GM18517 (cell line): ENCODE data around the gene SSH3.
A peak's percentile ranks its signal among the peaks of the same experiment; 100 is the strongest.

ENCODE experiments used
- ATAC-seq: cut with Tn5 transposase; IDR thresholded peaks from one replicate; pipeline ENCODE4 v1.9.1; 2021; ENCODE audit warnings: mild to moderate bottlenecking, moderate library complexity; ENCODE audit not compliant: unreplicated experiment

The SSH3 gene

GRCh38 chr11:67289651-67290479 is 13.5 kb upstream of the SSH3 start:
- peak; percentile 0 for ATAC-seq

GRCh38 chr11:67290801-67291200 is 12.5 kb upstream of the SSH3 start:
- ATAC-seq, result no peak

- no peak for ATAC-seq
Measured at GRCh38 chr11:67291481-67292381, 11.6 kb upstream of the SSH3 start.

DNA sequence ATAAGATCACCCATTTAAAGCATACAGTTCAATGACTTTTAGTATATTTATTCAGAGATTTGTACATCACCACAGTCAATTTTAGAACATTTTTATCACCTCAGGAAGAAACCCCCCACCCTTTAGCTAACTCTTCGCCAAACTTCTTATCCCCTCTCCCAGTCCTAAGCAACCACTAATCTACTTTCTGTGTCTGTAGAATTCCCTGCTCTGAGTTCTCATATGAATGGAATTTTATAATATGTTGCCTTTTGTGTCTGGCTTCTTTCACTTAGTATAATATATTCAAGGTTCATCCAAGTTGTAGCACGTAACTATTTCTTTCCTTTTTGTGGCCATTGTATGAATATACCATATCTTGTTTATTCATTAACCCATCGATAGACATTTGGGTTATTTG is 10.7 kb upstream of the SSH3 start:
- ATAC-seq, result no peak

DNA sequence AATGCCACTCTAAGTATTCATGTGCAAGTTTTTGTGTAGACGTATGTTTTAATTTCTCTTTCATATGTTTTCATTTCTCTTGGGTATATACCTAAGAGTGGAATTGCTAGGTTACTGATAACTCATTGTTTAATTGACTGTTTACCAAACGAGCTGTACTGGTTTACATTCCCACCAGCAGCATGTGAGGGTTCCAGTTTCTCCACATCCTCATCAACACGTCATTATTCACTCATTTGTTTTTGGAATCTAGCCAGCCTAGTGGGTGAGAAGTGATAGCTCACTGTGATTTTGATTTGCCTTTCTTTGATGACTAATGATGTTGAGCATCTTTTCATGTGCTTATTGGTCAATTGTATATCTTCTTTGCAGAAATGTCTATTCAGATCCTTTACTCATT is 10.2 kb upstream of the SSH3 start:
- ATAC-seq, result no peak

DNA sequence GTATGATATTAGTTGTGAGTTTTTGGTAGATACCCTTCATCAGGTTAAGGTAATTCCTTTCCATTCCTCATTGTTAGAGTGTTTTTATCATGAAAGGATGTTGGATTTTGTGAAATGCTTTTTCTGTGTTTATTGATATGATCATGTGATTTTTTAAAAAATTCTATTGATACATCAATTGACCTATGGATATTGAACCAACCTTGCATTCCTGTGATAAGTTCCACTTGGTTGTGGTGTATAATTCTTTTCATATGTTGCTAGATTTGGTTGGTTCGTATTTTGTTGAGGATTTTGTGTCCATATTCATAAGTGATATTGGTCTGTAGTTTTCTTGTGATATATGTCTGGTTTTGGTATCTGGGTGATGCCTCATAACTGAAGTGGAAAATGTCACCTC is 7.5 kb upstream of the SSH3 start:
- no peak for ATAC-seq

GRCh38 chr11:67298786-67299185 is 4.5 kb upstream of the SSH3 start:
- ATAC-seq, result no peak

DNA sequence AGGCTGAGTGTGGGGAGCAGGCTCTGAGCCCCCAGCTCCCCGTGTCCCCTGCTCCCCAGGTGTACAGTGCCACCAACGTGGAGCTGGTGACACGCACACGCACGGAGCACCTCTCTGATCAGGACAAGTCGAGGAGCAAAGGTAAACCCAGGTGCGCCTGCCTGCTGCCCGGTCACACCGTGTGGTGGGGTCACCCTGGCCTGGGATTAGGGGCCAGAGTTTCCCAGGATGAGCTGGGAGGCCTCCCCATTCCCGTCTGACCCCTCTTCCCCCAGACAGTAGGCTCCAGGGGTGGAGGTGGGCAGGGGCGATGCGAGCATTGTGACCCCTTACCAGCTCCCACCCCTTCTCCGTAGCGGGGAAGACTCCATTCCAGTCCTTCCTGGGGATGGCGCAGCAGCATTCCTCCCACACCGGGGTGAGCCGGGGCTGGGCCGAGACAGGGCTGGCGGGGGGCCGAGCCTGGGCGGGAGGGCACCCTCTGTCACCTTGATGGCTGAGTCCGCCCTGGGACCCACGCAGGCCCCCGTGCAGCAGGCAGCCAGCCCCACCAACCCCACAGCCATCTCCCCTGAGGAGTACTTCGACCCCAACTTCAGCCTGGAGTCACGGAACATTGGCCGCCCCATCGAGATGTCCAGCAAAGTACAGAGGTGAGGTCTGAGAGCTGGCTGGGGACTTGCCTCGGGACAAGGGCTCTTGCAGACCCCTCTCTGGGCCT is 3.7 kb upstream of the SSH3 start:
- ATAC-seq, result no peak

- no peak for ATAC-seq
Measured at GRCh38 chr11:67300256-67300755, 3.0 kb upstream of the SSH3 start.

DNA sequence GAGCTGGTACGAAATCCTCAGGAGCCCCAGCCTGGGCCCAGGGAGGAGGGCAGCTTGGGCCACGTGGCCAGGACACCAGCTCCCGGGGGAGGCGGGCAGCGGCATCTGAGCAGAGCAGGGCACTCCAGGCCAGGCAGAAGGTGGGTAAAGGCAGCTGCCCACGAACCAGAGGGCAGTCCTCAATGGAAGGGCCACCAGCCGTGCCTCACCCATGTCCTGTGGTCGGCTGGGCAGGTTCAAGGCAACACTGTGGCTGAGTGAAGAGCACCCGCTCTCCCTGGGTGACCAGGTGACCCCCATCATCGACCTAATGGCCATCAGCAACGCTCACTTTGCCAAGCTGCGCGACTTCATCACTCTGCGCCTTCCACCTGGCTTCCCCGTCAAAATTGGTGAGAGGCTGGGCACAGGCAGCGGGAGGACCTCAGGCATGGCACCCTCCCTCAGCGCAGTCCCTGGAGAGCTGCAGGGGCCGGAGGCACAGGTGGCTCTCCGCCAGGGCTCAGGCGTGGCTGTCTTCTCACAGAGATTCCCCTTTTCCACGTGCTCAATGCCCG is 2.5 kb upstream of the SSH3 start:
- no peak for ATAC-seq

GRCh38 chr11:67301313-67301921 is 1.9 kb upstream of the SSH3 start:
- no peak for ATAC-seq

DNA sequence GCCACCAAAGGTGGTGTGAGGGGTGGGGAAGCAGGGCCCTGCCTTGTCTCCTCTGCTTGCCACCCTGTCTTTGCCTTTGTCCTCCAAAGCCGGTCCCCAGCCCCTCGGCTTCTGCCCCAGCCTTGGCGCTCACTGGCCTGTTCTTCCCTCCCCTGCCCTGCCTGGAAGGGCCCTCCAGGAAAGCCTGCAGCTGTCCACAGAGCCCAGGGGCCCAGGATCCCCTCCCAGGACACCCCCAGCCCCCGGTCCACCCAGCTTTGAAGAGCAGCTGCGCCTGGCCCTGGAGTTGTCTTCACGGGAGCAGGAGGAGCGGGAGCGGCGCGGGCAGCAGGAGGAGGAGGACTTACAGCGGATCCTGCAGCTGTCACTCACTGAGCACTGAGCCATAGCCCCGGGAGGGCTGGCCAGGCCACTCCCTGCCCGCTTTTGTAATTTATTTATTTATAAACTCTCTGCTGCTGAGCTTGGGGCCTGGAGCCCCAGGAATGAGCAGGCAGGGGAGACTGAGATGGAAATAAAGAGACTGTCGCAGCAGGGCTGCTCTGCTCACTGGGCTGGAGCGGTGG is 1.3 kb upstream of the SSH3 start:
- no peak for ATAC-seq

DNA sequence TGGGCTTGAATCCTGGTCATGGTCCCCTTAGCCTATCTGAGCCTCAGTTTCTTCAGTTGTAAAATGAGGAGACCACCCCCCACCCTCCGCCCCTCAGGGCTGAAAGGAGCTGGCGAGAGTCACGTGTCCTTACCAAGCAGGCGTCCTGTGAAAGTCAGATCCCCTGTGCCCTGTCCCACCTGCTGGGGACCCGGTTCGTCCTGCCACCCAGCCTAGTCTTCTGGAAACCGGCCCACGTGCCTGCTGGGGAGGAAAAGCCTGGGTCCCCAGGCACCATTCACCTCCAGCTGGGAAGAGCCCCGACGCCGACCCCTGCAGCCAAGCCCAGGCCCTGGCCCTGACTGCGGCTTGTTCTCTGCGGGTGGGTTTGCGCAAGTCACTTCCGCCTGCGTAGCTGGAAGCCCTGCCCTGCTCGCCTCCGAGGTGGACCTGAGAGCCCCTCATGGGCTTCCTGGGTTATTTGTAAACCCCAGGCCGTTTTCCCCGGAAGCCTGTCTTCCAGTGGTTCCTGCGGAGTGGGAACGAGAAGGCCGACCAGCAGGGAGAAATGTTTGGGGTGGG is 679 bp upstream of the SSH3 start:
- no peak for ATAC-seq

DNA sequence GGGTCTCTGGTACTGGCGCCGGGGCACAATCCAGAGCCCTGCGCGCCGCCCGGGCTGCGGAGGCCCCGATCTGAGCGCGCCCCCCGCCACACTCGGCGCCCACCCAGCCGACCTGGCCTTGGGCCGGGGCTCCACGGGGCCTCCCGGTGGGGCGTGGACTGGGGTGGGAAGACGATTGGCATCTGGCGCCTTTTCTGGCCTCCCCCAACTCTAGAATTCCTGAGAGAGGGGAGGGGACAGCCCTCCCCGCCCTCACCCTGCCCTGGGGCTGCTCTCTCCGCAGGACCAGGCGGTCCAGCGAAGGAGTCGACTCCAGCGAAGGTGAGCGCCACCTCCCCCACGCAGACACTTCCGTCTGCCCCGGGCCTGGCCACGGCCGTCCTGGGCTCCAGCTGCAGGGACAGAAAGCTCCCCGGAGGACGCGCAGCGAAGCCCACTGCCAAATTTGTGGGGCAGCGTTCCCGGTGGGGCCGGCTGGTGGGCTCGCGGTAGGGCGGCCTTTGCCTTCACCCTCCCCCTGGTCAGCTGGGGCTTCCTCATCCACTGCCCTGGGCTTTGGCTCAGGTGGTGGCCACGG is 593 bp downstream of the SSH3 start:
- no peak for ATAC-seq

DNA sequence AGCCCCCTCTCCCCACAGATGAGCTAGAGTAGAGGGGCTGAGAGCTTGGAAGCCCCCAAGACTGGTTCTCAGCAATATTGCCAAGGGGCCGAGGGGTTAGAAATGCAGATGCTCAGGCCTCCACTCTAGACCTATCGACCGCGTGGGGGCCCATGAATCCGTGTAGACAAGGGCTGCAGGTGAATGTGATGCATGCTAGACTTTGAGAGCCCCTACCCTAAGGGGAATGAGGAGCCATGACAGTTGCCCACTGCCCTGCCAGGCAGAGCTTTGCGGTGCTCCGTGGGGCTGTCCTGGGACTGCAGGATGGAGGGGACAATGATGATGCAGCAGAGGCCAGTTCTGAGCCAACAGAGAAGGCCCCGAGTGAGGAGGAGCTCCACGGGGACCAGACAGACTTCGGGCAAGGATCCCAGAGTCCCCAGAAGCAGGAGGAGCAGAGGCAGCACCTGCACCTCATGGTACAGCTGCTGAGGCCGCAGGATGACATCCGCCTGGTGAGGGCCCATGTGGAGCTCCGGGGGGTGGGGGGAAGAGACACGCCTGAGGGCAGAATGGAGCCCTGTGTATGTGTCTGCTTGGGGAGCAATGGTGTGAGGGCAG is 1.3 kb downstream of the SSH3 start:
- ATAC-seq, result no peak

DNA sequence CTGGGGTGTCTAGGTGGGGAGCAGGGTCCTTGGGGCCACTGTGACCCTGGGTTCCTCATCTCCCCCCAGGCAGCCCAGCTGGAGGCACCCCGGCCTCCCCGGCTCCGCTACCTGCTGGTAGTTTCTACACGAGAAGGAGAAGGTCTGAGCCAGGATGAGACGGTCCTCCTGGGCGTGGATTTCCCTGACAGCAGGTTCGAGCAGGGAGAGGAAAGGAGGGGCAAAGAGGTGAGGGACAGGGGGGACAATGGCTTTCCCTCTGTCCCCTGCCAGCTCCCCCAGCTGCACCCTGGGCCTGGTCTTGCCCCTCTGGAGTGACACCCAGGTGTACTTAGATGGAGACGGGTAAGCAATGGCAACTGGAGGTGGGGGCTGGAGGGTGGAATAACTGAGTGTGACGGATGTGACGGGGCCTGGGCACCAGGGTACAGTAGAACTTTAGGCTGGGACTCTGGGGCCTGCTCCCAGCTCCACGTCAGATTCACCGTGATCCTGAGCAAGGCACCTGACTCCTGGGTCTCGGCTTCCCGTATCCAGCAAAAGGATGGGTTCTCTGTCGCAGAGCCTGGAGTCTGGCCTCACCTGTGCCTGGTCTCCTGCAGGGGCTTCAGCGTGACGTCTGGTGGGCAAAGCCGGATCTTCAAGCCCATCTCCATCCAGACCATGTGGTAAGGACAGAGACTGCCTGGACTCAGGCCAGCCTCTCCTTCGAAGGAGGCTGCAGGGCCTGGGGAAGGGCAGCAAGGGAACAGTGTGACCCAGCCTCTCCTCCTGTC is 3.6 kb downstream of the SSH3 start:
- ATAC-seq, result no peak

GRCh38 chr11:67307545-67308001 is 4.2 kb downstream of the SSH3 start:
- no peak for ATAC-seq
